ENCODE measurements around the gene MAN2A1.

Gene MAN2A1

GRCh38 chr5:109701792-109702191, 12.1 kb downstream of the MAN2A1 start:
- H3K4me3 ChIP-seq (ENCODE audit: low read depth, low read length) = no peak overlapping the region
- in situ Hi-C loops (cut with HindIII; ENCODE audit: low sequenced_read_pairs) = no loop called here
- TF ChIP-seq, protein P1, sequence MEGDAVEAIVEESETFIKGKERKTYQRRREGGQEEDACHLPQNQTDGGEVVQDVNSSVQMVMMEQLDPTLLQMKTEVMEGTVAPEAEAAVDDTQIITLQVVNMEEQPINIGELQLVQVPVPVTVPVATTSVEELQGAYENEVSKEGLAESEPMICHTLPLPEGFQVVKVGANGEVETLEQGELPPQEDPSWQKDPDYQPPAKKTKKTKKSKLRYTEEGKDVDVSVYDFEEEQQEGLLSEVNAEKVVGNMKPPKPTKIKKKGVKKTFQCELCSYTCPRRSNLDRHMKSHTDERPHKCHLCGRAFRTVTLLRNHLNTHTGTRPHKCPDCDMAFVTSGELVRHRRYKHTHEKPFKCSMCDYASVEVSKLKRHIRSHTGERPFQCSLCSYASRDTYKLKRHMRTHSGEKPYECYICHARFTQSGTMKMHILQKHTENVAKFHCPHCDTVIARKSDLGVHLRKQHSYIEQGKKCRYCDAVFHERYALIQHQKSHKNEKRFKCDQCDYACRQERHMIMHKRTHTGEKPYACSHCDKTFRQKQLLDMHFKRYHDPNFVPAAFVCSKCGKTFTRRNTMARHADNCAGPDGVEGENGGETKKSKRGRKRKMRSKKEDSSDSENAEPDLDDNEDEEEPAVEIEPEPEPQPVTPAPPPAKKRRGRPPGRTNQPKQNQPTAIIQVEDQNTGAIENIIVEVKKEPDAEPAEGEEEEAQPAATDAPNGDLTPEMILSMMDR (IDR thresholded peaks at IDR 0.05; ENCODE audit: low read depth, low read length, missing control alignments) = no peak
- no peak for DNase-seq (ENCODE audit: low read depth)

GRCh38 chr5:109703166-109703565, 13.4 kb downstream of the MAN2A1 start:
- in situ Hi-C loops (cut with HindIII; ENCODE audit: low sequenced_read_pairs) = no loop called here
- no peak for DNase-seq (ENCODE audit: low read depth)
- TF ChIP-seq, protein P1 (IDR thresholded peaks at IDR 0.05; ENCODE audit: low read depth, low read length, missing control alignments) = no peak
- no peak overlapping the region for H3K4me3 ChIP-seq (ENCODE audit: low read depth, low read length)

DNA sequence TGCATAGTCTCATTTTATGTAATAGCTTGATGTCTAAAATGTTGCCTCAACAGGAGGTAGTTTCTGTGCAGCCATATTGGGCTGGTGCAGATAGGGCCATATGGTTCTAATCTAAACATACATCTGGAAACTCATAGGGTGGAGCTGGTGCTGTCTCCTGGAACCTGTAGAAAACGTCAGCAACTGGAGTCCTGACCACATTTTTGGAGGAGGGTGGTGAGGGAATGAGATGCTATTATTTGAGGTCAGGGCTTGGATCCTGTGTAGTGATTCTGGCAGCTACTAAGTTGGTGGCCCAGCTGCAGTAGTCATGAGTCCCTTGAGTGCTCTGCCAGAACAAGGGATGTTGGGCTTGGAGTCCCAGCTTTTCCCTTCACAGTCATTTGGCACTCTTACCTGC, 14.1 kb downstream of the MAN2A1 start:
- DNase-seq (ENCODE audit: low read depth) = no peak
- in situ Hi-C loops (cut with HindIII; ENCODE audit: low sequenced_read_pairs) = no loop called here
- no peak overlapping the region for H3K4me3 ChIP-seq (ENCODE audit: low read depth, low read length)
- TF ChIP-seq, protein P1 (IDR thresholded peaks at IDR 0.05; ENCODE audit: low read depth, low read length, missing control alignments) = no peak

DNA sequence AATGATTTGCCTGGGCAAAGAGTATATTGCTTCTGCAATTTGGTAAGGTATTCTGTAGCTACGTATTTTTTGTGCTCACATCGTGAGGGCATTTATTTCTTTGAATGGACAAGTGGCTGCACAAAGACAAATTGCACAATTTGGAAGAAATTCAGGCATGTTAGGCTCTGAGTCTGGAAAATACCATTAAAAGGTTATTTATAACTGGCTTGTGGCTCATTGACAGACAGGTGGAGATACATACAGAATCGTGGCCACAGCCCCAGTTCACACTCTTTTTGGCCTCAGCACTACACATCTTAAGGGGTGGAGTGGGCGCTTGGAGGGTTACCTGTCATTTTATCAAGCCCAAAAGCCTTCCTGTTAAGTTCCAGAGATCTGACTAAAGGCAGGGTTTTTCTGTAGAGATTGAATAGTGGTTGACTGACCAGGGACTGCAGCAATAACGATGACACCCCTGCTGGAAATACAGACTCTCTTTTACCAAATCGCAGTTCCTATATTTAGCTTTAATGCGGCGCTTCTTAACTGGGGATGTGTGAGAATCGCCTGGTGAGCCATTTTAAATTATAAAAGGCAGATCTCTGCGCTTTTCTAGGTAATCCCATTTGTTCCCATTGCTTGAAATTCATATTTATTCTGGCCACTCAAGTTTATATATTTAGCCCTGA, 14.7 kb downstream of the MAN2A1 start:
- TF ChIP-seq, protein P1 (IDR thresholded peaks at IDR 0.05; ENCODE audit: low read depth, low read length, missing control alignments) = no peak
- H3K4me3 ChIP-seq (ENCODE audit: low read depth, low read length) = no peak overlapping the region
- DNase-seq (ENCODE audit: low read depth) = no peak
- in situ Hi-C loops (cut with HindIII; ENCODE audit: low sequenced_read_pairs) = no loop called here

DNA sequence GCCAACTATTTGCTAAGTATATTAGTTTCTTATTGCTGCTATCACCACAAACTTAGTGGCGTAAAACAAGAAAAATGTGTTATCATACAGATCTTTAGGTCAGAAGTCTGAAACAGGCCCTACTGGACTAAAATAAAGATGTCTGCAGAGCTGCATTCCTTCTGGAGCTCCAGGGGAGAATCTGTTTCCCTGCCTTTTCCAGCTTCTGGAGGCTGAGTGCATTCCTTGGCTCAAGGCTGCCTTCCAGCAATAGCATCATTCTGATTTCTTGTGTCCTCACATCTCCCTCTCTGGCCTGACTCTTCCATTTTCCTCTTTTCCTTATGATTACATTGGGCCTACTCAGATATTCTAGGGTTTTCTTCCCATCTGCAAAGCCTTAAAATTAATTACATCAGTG, 15.9 kb downstream of the MAN2A1 start:
- peak; percentile 35 for DNase-seq (ENCODE audit: low read depth)
- TF ChIP-seq, protein P1 (IDR thresholded peaks at IDR 0.05; ENCODE audit: low read depth, low read length, missing control alignments) = no peak
- in situ Hi-C loops (cut with HindIII; ENCODE audit: low sequenced_read_pairs) = no loop called here
- H3K4me3 ChIP-seq (ENCODE audit: low read depth, low read length) = no peak overlapping the region

- in situ Hi-C loops (cut with HindIII; ENCODE audit: low sequenced_read_pairs) = no loop called here
- no peak overlapping the region for H3K4me3 ChIP-seq (ENCODE audit: low read depth, low read length)
- no peak for DNase-seq (ENCODE audit: low read depth)
- TF ChIP-seq, protein P1 (IDR thresholded peaks at IDR 0.05; ENCODE audit: low read depth, low read length, missing control alignments) = no peak
These were observed 16.4 kb downstream of the MAN2A1 start for GRCh38 chr5:109706095-109706494.

Measured in astrocyte of the cerebellum (primary cell).